Endothelial cell of umbilical vein (primary cell): ENCODE measurements around the gene CCSER1. TPM values are rescaled to one million over a fixed set of nuclear protein-coding genes. Genes with fewer than 3 reads are reported as not detected.

Source experiments
- BruUV-seq: library from RNA; stranded (reverse); fragments of 400-500 nt; replicated peaks from 2 replicates; lab custom pipeline; 2021; lab: Mats Ljungman, UMichigan
- CTCF ChIA-PET: fragments of 300-600, 350-600 bp; sonication (Branson Sonifier 250); formaldehyde crosslinking; loops from one replicate; lab custom pipeline; 2021; ENCODE audit warnings: antibody characterized with exemption, inconsistent platforms; lab: Charles Lee
- POLR2A ChIA-PET: fragments of 300-600, 350-600 bp; sonication (Branson Sonifier 250); formaldehyde crosslinking; loops from one replicate; lab custom pipeline; 2021; ENCODE audit warnings: antibody characterized with exemption, inconsistent platforms; lab: Charles Lee
- DNase-seq: peaks from one replicate; pipeline ENCODE4 v3.0.0-alpha.2; 2011; ENCODE audit warnings: low read depth, low spot score
- FAIRE-seq: peaks from 2 replicates; lab custom pipeline; 2011; peaks lifted over from hg19 to GRCh38; lab: Jason Lieb, UNC
- H2AFZ ChIP-seq: 2 replicates; pipeline ENCODE4 v1.6.0; 2012; ENCODE audit warnings: low read depth, low read length, control low read depth, inconsistent platforms
- H3K27ac ChIP-seq: 2 replicates; pipeline ENCODE4 v1.5.1; 2011; ENCODE audit warnings: low read depth, mild to moderate bottlenecking, control low read depth, low read length, moderate library complexity; ENCODE audit not compliant: insufficient read depth
- H3K27me3 ChIP-seq, 2 experiments: 2 replicates each; pipeline versions ENCODE4 v1.6.0 to v1.6.1; 2011; ENCODE audit warnings: low read length in 2 of 2, mixed read lengths in 1 of 2; ENCODE audit not compliant: control insufficient read depth in 2 of 2, insufficient read depth in 2 of 2
- H3K36me3 ChIP-seq, 2 experiments: 2 replicates in 1 of 2; 3 replicates in 1 of 2; pipeline ENCODE4 v1.5.1; 2011; ENCODE audit warnings: low read length in 2 of 2, mild to moderate bottlenecking in 1 of 2, moderate library complexity in 1 of 2; ENCODE audit not compliant: control insufficient read depth in 2 of 2, insufficient read depth in 2 of 2; ENCODE audit errors: extremely low read depth in 1 of 2
- H3K4me1 ChIP-seq: 3 replicates; pipeline ENCODE4 v1.5.1; 2011; ENCODE audit warnings: mild to moderate bottlenecking, low read length; ENCODE audit not compliant: control insufficient read depth, insufficient read depth; ENCODE audit errors: extremely low read depth
- H3K4me2 ChIP-seq: 2 replicates; pipeline ENCODE4 v1.6.1; 2011; ENCODE audit warnings: low read length, control low read depth, mixed read lengths; ENCODE audit not compliant: insufficient read depth
- H3K4me3 ChIP-seq, 3 experiments: fragments of 200-600 bp in 1 of 3; sonication (generic), shearing (Covaris generic) in 1 of 3; replicated peaks in 1 of 3; 2 replicates each; pipeline ENCODE4 v1.5.1; 2011 to 2016; ENCODE audit warnings: control low read depth in 3 of 3, low read length in 3 of 3, mild to moderate bottlenecking in 2 of 3, inconsistent platforms in 1 of 3, low read depth in 1 of 3, moderate library complexity in 1 of 3; ENCODE audit not compliant: insufficient read depth in 1 of 3
- H3K79me2 ChIP-seq: 2 replicates; pipeline ENCODE4 v1.6.0; 2012; ENCODE audit warnings: low read length, inconsistent platforms; ENCODE audit not compliant: control insufficient read depth, insufficient read depth
- H3K9ac ChIP-seq: replicated peaks from 2 replicates; pipeline ENCODE3; 2011; ENCODE audit warnings: low read length, control low read depth; ENCODE audit not compliant: insufficient read depth; ENCODE audit errors: extremely low read depth
- H3K9me1 ChIP-seq: replicated peaks from 3 replicates; pipeline ENCODE4 v1.6.0; 2011; ENCODE audit warnings: mild to moderate bottlenecking, low read length; ENCODE audit not compliant: control insufficient read depth, insufficient read depth; ENCODE audit errors: extremely low read depth
- H3K9me3 ChIP-seq: replicated peaks from 2 replicates; pipeline ENCODE4 v1.5.1; 2012; ENCODE audit warnings: low read length, inconsistent platforms; ENCODE audit not compliant: control insufficient read depth, insufficient read depth
- H4K20me1 ChIP-seq: replicated peaks from 2 replicates; pipeline ENCODE3; 2011; ENCODE audit warnings: mild to moderate bottlenecking, low read length; ENCODE audit not compliant: control insufficient read depth, insufficient read depth; ENCODE audit errors: extremely low read depth
- CTCF ChIP-seq, 2 donors: IDR thresholded peaks; 1 replicate in 1 of 2; 2 replicates in 1 of 2; pipeline ENCODE4 v1.5.1; 2011; ENCODE audit warnings: low read length in 2 of 2, mild to moderate bottlenecking in 2 of 2, moderate library complexity in 2 of 2, control low read depth in 1 of 2, inconsistent platforms in 1 of 2, low read depth in 1 of 2; ENCODE audit not compliant: insufficient read depth in 1 of 2; ENCODE audit errors: extremely low read depth in 1 of 2
- EZH2 ChIP-seq: IDR thresholded peaks from 2 replicates; pipeline ENCODE4 v1.6.1; 2012; ENCODE audit warnings: borderline replicate concordance, low read depth, mild to moderate bottlenecking, moderate library complexity, low read length, inconsistent platforms; ENCODE audit not compliant: severe bottlenecking
- FOS ChIP-seq: IDR thresholded peaks from 2 replicates; pipeline ENCODE4 v1.6.1; 2011; ENCODE audit warnings: mild to moderate bottlenecking, low read length, moderate library complexity, borderline replicate concordance; ENCODE audit not compliant: insufficient read depth
- GATA2 ChIP-seq: IDR thresholded peaks from 2 replicates; pipeline ENCODE4 v1.7.0; 2011; ENCODE audit warnings: low read depth, mild to moderate bottlenecking, moderate library complexity, mixed read lengths, low read length; ENCODE audit not compliant: insufficient read length, insufficient read depth
- JUN ChIP-seq: IDR thresholded peaks from 2 replicates; pipeline ENCODE4 v1.6.1; 2011; ENCODE audit warnings: borderline replicate concordance, low read depth; ENCODE audit not compliant: insufficient read length, insufficient read depth
- MAX ChIP-seq: IDR thresholded peaks from 2 replicates; pipeline ENCODE4 v1.6.1; 2011; ENCODE audit not compliant: insufficient read depth, insufficient read length
- MYC ChIP-seq: IDR thresholded peaks from one replicate; pipeline ENCODE4 v1.6.1; 2011; ENCODE audit warnings: mild to moderate bottlenecking, low read depth, low read length
- POLR2A ChIP-seq: IDR thresholded peaks from 2 replicates; pipeline ENCODE4 v1.6.1; 2012; ENCODE audit warnings: low read depth, mild to moderate bottlenecking, control low read depth, low read length
- POLR2AphosphoS5 ChIP-seq: IDR thresholded peaks from 2 replicates; pipeline ENCODE4 v1.6.1; 2012; ENCODE audit warnings: low read depth, mild to moderate bottlenecking, control low read depth, low read length, moderate library complexity; ENCODE audit not compliant: insufficient read depth
- dilution Hi-C: fragments of 300-500 bp; cut with MboI; formaldehyde crosslinking; loops from one replicate; pipeline ENCODE4 v1.15.0; 2019; ENCODE audit warnings: low sequenced_read_pairs; ENCODE audit not compliant: extremely low pct_ligation_motif_present
- intact Hi-C: fragments of 100-400 bp; cut with micrococcal nuclease; formaldehyde crosslinking; loops from one replicate; pipeline ENCODE4 v1.10.0; 2022
- polyA plus RNA-seq, 4 experiments: library from polyadenylated mRNA; depleted of rRNA in 3 of 4; stranded (reverse) in 3 of 4; unstranded in 1 of 4; fragments of >200 nt; gene quantifications; 2 replicates each; pipeline versions ENCODE4 v1.2.1 to v1.2.3, GENCODE V29; 2011 to 2012; ENCODE audit warnings: missing spikeins in 1 of 4
- total RNA-seq: library from RNA; stranded (reverse); gene quantifications from 2 replicates; pipeline ENCODE4 v1.2.3, GENCODE V29; 2021

The CCSER1 gene
- total and polyA plus RNA-seq, 2 donors (not counting 3 experiments of a cell fraction or from before 2014, with no cell fraction given) = 0.11 to 1.8 TPM

GRCh38 chr4:90926957-90927356 lies 799.8 kb downstream of the CCSER1 start:
- FAIRE-seq (no peak), DNase-seq (no peak)
- Histone ChIP-seq H4K20me1 (no peaks in the 10 kb centered on the region), H3K4me1 (no peaks in the 10 kb centered on the region), H3K4me3 (no peak overlapping the region), H3K9me3 (no peaks in the 10 kb centered on the region), H3K27me3 (no peaks in the 10 kb centered on the region), H3K27ac (no peak overlapping the region), H3K9ac (no peak overlapping the region), H3K9me1 (no peaks in the 10 kb centered on the region), H3K4me2 (no peak overlapping the region), H3K36me3 (no peaks in the 10 kb centered on the region), H2AFZ (no peak overlapping the region), H3K79me2 (no peaks in the 10 kb centered on the region)
- no TSS peak for BruUV-seq
- ChIA-PET POLR2A (no interaction called here), CTCF (no interaction called here)
- intact Hi-C loops (no loop called here), dilution Hi-C loops (no loop called here)
- no peak for TF ChIP-seq GATA2
- TF ChIP-seq POLR2AphosphoS5 = no peak
- TF ChIP-seq EZH2 = no peak

GRCh38 chr4:90943311-90943710 lies 816.1 kb downstream of the CCSER1 start:
- dilution Hi-C loops (no loop called here), intact Hi-C loops (no loop called here)
- DNase-seq (no peak), FAIRE-seq (no peak)
- no peaks in the 10 kb centered on the region for H3K9me3 ChIP-seq
- no peaks in the 10 kb centered on the region for H3K4me1 ChIP-seq
- H2AFZ ChIP-seq = no peak overlapping the region
- no peaks in the 10 kb centered on the region for H3K36me3 ChIP-seq
- no peak overlapping the region for H3K27ac ChIP-seq
- ChIA-PET CTCF (no interaction called here), POLR2A (no interaction called here)
- H3K9ac ChIP-seq = no peak overlapping the region
- no peak overlapping the region for H3K4me3 ChIP-seq
- no peak for TF ChIP-seq GATA2
- no peak for TF ChIP-seq POLR2AphosphoS5
- TF ChIP-seq MYC = no peak
- TF ChIP-seq MAX = no peak
- TF ChIP-seq EZH2 = no peak
- TF ChIP-seq FOS = no peak
- no peak for TF ChIP-seq JUN
- TF ChIP-seq CTCF (IDR thresholded peaks at IDR 0.05; ENCODE audit: extremely low read depth in 1 of 2, insufficient read depth in 1 of 2, low read depth in 1 of 2, low read length in 2 of 2) = no peak
- TF ChIP-seq POLR2A = no peak
- BruUV-seq = no TSS peak
- no peaks in the 10 kb centered on the region for H3K9me1 ChIP-seq
- no peaks in the 10 kb centered on the region for H3K79me2 ChIP-seq
- no peak overlapping the region for H3K4me2 ChIP-seq
- no peaks in the 10 kb centered on the region for H3K27me3 ChIP-seq
- H4K20me1 ChIP-seq = no peaks in the 10 kb centered on the region
